NOMO-1 treated with DMSO at 0.1 percent for 48 hours (cell line): ENCODE measurements around the gene GOLGA1.
A peak's percentile ranks its signal among the peaks of the same experiment; 100 is the strongest.
"Not testable (repeated sequence)": the region's sequence is repeated elsewhere in the genome, so short reads cannot be mapped to it uniquely, and the experiment has no call there.

ENCODE experiments used
- DNase-seq: peaks from one replicate; lab custom pipeline; 2025; ENCODE audit not compliant: unreplicated experiment; lab: John Stamatoyannopoulos, UW

The GOLGA1 gene

DNA sequence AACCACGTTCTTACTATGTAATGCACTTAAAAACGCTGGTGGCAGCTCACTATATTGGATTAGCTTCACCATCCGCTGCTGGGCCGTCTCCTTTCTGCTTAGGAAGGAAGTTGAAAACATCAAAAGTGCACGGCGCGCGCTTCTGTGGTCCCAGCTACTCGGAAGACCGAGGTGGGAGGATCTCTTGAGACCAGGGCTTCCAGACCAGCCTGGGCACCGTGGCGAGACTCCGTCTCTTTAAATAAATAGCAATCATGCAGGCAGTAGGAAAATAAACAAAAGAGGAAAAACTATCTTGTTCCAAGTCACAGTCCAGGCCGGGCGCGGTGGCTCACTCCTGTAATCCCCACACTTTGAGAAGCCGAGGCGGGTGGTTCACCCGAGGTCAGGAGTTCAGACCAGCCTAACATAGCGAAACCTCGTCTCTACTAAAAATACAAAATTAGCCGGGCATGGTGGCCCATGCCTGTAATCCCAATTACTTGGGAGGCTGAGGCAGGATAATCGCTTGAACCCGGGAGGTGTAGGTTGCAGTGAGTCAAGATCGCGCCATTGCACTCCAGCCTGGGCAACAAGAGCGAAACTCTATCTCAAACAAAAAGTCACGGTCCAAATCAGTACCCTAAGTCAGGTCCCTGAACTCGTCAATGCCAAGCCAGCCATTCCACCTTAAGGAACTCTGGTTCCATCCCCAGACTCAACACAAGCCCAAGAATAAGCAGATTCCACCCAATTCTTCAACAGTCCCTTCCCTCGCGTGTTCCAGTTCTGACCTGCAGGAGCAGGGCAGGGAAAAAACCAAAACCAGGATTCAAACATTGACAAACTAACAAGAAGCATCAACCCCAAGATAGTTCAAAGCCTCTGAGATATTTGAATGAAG lies 1.0 kb upstream of the GOLGA1 start:
- peak; percentile 58 for DNase-seq

DNA sequence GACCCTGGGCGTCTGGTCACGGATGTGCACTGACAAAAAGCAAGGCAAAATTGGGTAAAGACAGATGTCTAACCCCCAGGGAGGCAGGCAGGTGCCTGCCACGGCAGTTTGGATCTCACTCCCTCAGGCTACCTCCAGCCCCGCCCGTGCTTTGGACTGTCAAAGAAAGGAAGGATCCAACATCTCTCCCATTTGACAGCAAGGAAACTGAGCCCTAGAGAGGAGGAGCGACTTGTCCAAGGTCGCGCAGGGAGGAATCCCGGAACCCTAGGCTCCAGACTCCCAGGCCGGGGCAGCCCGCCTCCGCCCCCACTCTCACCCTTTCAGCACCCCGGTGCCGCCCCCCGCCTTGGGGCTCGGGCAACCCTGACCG lies 376 bp downstream of the GOLGA1 start:
- DNase-seq, result no peak

GRCh38 chr9:124939944-124940343 lies 939 bp downstream of the GOLGA1 start:
- no peak for DNase-seq

- DNase-seq, result peak; percentile 84
These were observed 6.6 kb downstream of the GOLGA1 start for GRCh38 chr9:124934290-124934689.

GRCh38 chr9:124932333-124932732 lies 8.6 kb downstream of the GOLGA1 start:
- DNase-seq, result peak; percentile 53

DNA sequence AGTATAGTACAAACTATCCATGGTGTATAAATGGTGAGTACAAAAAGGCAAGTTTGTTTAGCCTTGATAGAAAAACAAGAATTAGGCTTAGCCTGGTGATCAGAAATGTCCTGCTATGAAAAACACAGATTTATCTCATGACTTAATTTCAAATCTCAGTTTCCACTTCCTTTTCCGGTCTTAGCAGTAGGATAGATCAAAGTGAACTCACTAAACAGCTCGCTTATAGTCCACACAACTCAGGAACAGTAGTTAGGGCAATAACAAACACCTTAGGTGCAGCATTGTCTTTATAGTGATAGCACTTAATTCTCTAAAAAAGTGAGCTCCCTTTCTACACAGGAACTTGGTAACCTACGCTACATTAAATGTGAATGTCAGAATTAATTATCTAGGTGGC lies 11.4 kb downstream of the GOLGA1 start:
- no peak for DNase-seq

GRCh38 chr9:124928116-124928515 lies 12.8 kb downstream of the GOLGA1 start:
- no peak for DNase-seq

DNA sequence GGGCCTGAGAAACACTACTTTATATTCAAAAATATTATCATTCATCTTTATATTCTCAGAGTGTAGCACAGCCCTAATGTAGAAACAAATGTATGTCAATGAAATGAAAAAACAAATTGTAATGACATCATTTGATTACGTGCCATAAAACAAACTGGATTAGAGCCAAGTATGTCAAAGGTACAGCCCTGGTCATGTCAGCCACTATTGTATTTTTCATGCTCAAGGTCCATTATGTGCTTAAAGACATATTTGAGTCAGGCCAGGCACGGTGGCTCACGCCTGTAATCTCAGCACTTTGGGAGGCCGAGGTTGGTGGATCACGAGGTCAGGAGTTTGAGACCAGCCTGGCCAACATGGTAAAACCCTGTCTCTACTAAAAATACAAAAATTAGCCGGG lies 20.5 kb downstream of the GOLGA1 start:
- DNase-seq, result not testable (repeated sequence)

- no peak for DNase-seq
These were observed 26.0 kb downstream of the GOLGA1 start for GRCh38 chr9:124914753-124915405.

DNA sequence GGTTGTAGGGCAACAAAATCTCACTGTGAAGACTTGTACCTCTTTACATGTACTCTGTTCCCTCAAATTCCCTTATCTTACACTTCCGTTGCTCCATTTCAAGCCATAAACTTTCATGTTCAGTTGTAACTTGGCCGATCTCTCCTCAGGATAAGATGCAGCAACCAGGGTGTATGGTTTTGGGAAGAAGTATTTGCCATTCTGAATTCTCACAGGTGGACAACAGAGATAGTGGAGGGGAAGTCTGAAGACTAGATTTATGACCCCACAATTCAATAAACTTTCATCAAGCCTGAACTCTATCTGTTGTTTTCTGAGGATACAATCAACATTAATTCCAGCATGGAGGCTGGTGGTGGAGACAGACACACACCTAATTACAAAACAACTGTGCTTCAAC lies 27.5 kb downstream of the GOLGA1 start:
- no peak for DNase-seq

GRCh38 chr9:124911766-124912165 lies 29.1 kb downstream of the GOLGA1 start:
- no peak for DNase-seq

GRCh38 chr9:124908098-124908497 lies 32.8 kb downstream of the GOLGA1 start:
- no peak for DNase-seq

GRCh38 chr9:124906966-124907365 lies 33.9 kb downstream of the GOLGA1 start:
- no peak for DNase-seq

DNA sequence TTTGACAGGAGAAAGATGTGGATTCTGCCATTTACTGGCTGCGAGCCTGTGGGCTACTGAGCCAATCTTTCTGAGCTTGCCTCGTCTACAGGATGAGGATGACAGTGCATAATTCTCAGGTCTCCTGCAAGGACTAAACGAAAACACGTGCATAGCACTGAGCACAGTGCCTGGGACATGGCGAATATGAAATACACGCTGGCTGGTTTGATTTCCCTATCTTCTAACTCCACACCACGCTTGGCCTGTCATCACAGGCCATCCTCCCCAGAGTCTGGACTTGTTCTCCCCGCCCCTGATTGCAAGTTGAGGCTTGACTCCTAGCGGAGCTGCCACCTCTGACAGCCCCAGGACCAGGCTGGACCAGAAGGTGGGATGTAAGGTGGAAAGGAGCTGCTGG lies 41.0 kb downstream of the GOLGA1 start:
- DNase-seq, result no peak

GRCh38 chr9:124897570-124898460 lies 43.1 kb downstream of the GOLGA1 start:
- DNase-seq, result no peak

DNA sequence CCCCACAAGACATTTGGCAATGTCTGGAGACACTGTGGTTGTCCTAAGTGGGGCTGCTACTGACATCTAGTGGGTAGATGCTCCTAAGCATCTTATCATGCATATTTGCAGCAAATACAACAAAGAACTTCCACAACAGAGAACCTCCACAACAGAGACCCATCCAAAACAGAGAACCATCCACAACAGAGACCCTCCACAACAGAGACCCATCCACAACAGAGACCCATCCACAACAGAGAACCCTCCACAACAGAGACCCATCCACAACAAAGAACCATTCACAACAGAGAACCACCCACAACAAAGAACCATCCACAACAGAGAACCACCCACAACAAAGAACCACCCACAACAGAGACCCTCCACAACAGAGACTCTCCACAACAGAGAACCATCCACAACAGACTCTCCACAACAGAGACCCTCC lies 46.1 kb downstream of the GOLGA1 start:
- peak; percentile 31 for DNase-seq

- DNase-seq, result no peak
These were observed 46.7 kb downstream of the GOLGA1 start for GRCh38 chr9:124894035-124894740.

DNA sequence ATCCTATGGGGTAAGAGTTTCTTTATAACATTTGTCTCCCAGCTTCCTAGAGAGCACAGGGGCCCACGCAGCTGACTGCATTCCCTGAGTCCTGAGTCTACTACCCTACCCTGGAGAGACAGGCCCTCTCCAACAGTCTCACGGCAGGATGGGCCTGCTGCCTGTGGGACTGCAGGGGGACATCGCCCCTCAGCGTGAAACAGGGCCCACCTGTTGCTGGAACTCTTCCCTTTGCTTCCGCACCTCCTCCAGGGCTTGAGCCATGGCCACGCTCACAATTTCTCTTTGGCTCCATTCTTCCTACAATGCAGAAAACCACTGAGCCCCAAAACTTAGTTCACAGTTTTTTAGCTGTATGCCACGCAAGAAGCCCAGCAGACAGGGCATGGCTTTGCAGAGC lies 50.7 kb downstream of the GOLGA1 start:
- no peak for DNase-seq

DNA sequence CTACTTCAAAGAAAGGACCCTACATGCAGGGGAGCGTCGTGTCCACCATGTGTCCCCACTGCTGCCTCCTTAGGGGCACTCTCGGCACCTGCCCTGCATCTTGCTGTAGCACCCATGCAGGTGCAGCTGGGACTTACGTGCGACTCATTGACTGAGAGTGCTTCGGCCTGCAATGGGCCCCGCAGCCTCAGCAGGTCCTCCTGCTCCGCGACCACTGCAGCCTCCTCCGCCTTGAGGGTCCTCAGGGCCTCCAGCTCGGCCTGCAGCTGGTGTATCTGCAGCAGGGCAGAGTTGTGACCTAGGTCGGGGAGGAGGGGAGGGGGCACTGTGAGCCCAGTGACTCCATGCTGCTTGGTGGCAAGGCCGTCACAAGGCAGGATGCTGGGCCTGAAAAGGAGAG lies 51.9 kb downstream of the GOLGA1 start:
- no peak for DNase-seq

GRCh38 chr9:124887832-124888231 lies 53.1 kb downstream of the GOLGA1 start:
- no peak for DNase-seq
